HL-60 (cell line): ENCODE results near the gene BRAT1.

Source experiments
- DNase-seq, 2 experiments: peaks; one replicate each; pipeline ENCODE4 v3.0.0-alpha.2; 2010 to 2020; ENCODE audit warnings: low read depth in 1 of 2, low spot score in 1 of 2
- H3K27ac ChIP-seq: fragments of 250-450 bp; sonication (Bioruptor Pico); replicated peaks from 2 replicates; pipeline ENCODE4 v1.5.1; 2020; ENCODE audit warnings: mild to moderate bottlenecking, moderate library complexity
- H3K27me3 ChIP-seq: fragments of 250-450 bp; sonication (Bioruptor Pico); 2 replicates; pipeline ENCODE4 v1.5.1; 2021; ENCODE audit warnings: mild to moderate bottlenecking, moderate library complexity; ENCODE audit not compliant: insufficient read depth, poor library complexity, severe bottlenecking
- H3K4me3 ChIP-seq: replicated peaks from 2 replicates; pipeline ENCODE4 v1.5.1; 2011; ENCODE audit warnings: mild to moderate bottlenecking, control low read depth, low read length; ENCODE audit not compliant: insufficient read depth
- GABPA ChIP-seq: IDR thresholded peaks from 2 replicates; pipeline ENCODE4 v1.6.1; 2012; ENCODE audit warnings: low read depth
- POLR2AphosphoS5 ChIP-seq: IDR thresholded peaks from 2 replicates; pipeline ENCODE4 v1.6.1; 2012; ENCODE audit warnings: low read depth
- REST ChIP-seq: IDR thresholded peaks from 2 replicates; pipeline ENCODE4 v1.6.1; 2012; ENCODE audit warnings: low read depth; ENCODE audit not compliant: insufficient replicate concordance
- SPI1 ChIP-seq: IDR thresholded peaks from 2 replicates; pipeline ENCODE4 v1.6.1; 2012; ENCODE audit warnings: low read depth, mild to moderate bottlenecking, borderline replicate concordance
- TF ChIP-seq, protein P1 (sequence below): IDR thresholded peaks from one replicate; pipeline ENCODE4 v1.5.1; 2011; ENCODE audit warnings: low read length, control low read depth, inconsistent platforms; ENCODE audit not compliant: insufficient read depth

Gene BRAT1

DNA sequence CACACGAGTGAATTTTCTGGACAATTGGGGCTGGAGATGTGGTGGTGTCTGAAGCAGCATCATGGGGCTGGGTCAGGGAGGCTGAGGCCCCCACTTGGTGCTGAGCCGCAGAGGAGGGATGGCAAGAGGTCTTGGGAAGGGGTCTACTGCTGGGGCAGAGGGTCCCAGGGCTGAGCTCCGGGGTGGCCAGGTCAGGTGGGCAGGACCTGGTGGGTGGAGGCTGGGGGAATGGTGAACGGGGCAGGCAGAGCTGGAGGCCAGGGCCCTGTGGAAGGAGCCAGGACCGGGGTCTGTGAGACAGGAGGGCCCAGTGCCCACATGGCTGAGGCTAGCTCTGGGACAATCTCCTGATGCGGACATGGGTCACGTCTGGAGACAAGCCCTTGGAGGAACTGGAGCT, 56.1 kb downstream of the BRAT1 start:
- no peak for DNase-seq
- Histone ChIP-seq H3K4me3 (no peak overlapping the region), H3K27me3 (peaks cover 9% of the 10 kb centered on the region), H3K27ac (no peak overlapping the region)
- TF ChIP-seq, protein P1, sequence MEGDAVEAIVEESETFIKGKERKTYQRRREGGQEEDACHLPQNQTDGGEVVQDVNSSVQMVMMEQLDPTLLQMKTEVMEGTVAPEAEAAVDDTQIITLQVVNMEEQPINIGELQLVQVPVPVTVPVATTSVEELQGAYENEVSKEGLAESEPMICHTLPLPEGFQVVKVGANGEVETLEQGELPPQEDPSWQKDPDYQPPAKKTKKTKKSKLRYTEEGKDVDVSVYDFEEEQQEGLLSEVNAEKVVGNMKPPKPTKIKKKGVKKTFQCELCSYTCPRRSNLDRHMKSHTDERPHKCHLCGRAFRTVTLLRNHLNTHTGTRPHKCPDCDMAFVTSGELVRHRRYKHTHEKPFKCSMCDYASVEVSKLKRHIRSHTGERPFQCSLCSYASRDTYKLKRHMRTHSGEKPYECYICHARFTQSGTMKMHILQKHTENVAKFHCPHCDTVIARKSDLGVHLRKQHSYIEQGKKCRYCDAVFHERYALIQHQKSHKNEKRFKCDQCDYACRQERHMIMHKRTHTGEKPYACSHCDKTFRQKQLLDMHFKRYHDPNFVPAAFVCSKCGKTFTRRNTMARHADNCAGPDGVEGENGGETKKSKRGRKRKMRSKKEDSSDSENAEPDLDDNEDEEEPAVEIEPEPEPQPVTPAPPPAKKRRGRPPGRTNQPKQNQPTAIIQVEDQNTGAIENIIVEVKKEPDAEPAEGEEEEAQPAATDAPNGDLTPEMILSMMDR: no peak
- TF ChIP-seq POLR2AphosphoS5: no peak
- TF ChIP-seq GABPA: no peak
- no peak for TF ChIP-seq REST
- TF ChIP-seq SPI1: no peak

GRCh38 chr7:2498708-2499107, 56.6 kb downstream of the BRAT1 start:
- Histone ChIP-seq H3K27ac (no peak overlapping the region), H3K4me3 (no peak overlapping the region), H3K27me3 (peaks cover 9% of the 10 kb centered on the region)
- no peak for DNase-seq
- TF ChIP-seq, protein P1: no peak
- TF ChIP-seq POLR2AphosphoS5: no peak
- no peak for TF ChIP-seq REST
- no peak for TF ChIP-seq GABPA
- no peak for TF ChIP-seq SPI1

DNA sequence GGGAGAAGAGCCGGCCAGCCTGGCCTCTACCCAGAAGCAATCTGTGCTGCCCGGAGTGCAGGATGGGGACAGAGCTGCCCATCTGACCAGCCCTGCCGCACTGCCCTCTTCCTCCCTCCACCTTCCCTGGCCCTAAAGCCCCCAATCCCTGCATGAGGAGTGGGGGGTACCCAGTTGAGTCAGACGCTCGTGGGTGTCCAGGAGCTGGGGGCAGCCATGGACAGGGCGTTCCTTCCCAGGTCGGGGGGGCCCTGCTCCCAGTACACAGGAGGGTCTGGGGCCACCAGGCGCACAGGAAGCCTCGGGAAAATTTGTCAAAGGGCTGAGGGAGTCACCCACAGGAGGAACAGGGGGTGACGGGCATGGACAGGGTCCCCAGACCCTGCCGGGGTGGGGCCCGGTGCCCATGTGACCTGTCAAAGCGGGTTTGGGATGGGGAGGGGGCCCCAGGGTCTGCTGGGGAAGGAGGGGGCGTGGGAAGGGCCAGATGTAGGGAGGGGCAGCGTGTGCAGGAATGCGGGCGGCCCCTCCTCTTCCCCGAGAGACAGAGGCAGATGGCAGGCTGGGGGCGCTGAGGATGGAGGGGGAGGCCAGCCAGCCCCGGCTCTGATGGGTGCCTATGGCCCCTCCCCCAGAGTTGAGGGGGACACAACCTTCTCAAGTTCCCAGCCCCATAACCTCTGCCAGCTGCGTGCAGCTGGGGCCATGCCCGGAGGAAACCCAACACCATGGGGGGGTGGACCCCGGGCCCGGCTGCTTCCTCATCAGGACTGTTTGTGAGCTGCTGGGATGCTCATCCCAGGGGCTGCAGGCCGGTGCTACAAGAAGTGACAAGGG, 57.6 kb downstream of the BRAT1 start:
- H3K27ac ChIP-seq: no peak overlapping the region
- H3K4me3 ChIP-seq: no peak overlapping the region
- peaks cover 9% of the 10 kb centered on the region for H3K27me3 ChIP-seq
- TF ChIP-seq, protein P1: no peak
- TF ChIP-seq REST: no peak
- no peak for TF ChIP-seq POLR2AphosphoS5
- TF ChIP-seq GABPA: no peak
- DNase-seq: no peak
